Osteoblast (primary cell): ENCODE measurements around the gene C16orf78. TPM values are rescaled to one million over a fixed set of nuclear protein-coding genes. Genes with fewer than 3 reads are reported as not detected.

Source experiments
- DNase-seq: peaks from one replicate; pipeline ENCODE4 v3.0.0; 2011; ENCODE audit warnings: low spot score, mixed read lengths; ENCODE audit not compliant: insufficient read length; ENCODE audit errors: missing footprints
- H2AFZ ChIP-seq: 2 replicates; pipeline ENCODE4 v1.6.0; 2011; ENCODE audit warnings: mild to moderate bottlenecking, low read length
- H3K27ac ChIP-seq: 2 replicates; pipeline ENCODE4 v1.5.1; 2011; ENCODE audit warnings: mild to moderate bottlenecking, low read depth, low read length, moderate library complexity
- H3K27me3 ChIP-seq: 2 replicates; pipeline ENCODE4 v1.6.0; 2012; ENCODE audit warnings: mild to moderate bottlenecking, control low read depth, inconsistent platforms, low read length, moderate library complexity; ENCODE audit not compliant: insufficient read depth
- H3K36me3 ChIP-seq: 2 replicates; pipeline ENCODE4 v1.5.1; 2011; ENCODE audit warnings: mild to moderate bottlenecking, low read length, control low read depth, moderate library complexity; ENCODE audit not compliant: insufficient read depth
- H3K4me1 ChIP-seq: 2 replicates; pipeline ENCODE4 v1.5.1; 2011; ENCODE audit warnings: mild to moderate bottlenecking, low read length, control low read depth, moderate library complexity; ENCODE audit not compliant: insufficient read depth
- H3K4me2 ChIP-seq: 2 replicates; pipeline ENCODE4 v1.6.0; 2011; ENCODE audit warnings: mild to moderate bottlenecking, low read length; ENCODE audit not compliant: insufficient read depth
- H3K4me3 ChIP-seq: fragments of 200-600 bp; sonication (generic); 3 replicates; pipeline ENCODE4 v1.5.1; 2012; ENCODE audit warnings: mild to moderate bottlenecking, low read length, inconsistent platforms; ENCODE audit not compliant: insufficient read depth
- H3K79me2 ChIP-seq: 2 replicates; pipeline ENCODE4 v1.6.0; 2012; ENCODE audit warnings: mild to moderate bottlenecking, low read length, control low read depth, inconsistent platforms; ENCODE audit not compliant: insufficient read depth
- H3K9me3 ChIP-seq: 2 replicates; pipeline ENCODE4 v1.5.1; 2011; ENCODE audit warnings: low read depth, low read length, control low read depth
- H4K20me1 ChIP-seq: 2 replicates; pipeline ENCODE4 v1.6.0; 2012; ENCODE audit warnings: mild to moderate bottlenecking, low read length, control low read depth; ENCODE audit not compliant: insufficient read depth
- CTCF ChIP-seq: IDR thresholded peaks from 2 replicates; pipeline ENCODE4 v1.5.1; 2011; ENCODE audit warnings: mild to moderate bottlenecking, low read depth, low read length, moderate library complexity; ENCODE audit errors: extremely low read depth
- total RNA-seq: library from RNA; depleted of rRNA; stranded (reverse); fragments of >200 nt; gene quantifications from 2 replicates; pipeline ENCODE4 v1.2.3, GENCODE V29; 2012

Gene C16orf78
- total RNA-seq, 1 donor: not detected

GRCh38 chr16:49336581-49336980, 37.0 kb upstream of the C16orf78 start:
- Histone ChIP-seq H3K79me2 (no peaks in the 10 kb centered on the region), H3K27me3 (no peaks in the 10 kb centered on the region), H3K4me1 (no peaks in the 10 kb centered on the region), H4K20me1 (no peaks in the 10 kb centered on the region), H3K9me3 (no peaks in the 10 kb centered on the region), H3K36me3 (no peaks in the 10 kb centered on the region), H3K4me2 (no peak overlapping the region), H2AFZ (no peak overlapping the region), H3K4me3 (no peak overlapping the region), H3K27ac (no peak overlapping the region)
- peak; percentile 31 for DNase-seq
- TF ChIP-seq CTCF: no peak

- no peak overlapping the region for H3K27ac ChIP-seq
- H3K4me3 ChIP-seq: no peak overlapping the region
- H3K79me2 ChIP-seq: no peaks in the 10 kb centered on the region
- no peaks in the 10 kb centered on the region for H3K36me3 ChIP-seq
- no peak overlapping the region for H2AFZ ChIP-seq
- H4K20me1 ChIP-seq: no peaks in the 10 kb centered on the region
- H3K27me3 ChIP-seq: no peaks in the 10 kb centered on the region
- no peak for DNase-seq
- H3K4me1 ChIP-seq: no peaks in the 10 kb centered on the region
- H3K4me2 ChIP-seq: no peak overlapping the region
- no peak for TF ChIP-seq CTCF
- H3K9me3 ChIP-seq: no peaks in the 10 kb centered on the region
These were observed 35.7 kb upstream of the C16orf78 start for GRCh38 chr16:49337814-49338350.

GRCh38 chr16:49338611-49339265, 34.9 kb upstream of the C16orf78 start:
- H3K36me3 ChIP-seq: no peaks in the 10 kb centered on the region
- DNase-seq: peak; percentile 58

More at GRCh38 chr16:49338611-49339265, 34.9 kb upstream of the C16orf78 start:
- Histone ChIP-seq H3K4me2 (no peak overlapping the region), H3K9me3 (no peaks in the 10 kb centered on the region), H3K27ac (no peak overlapping the region), H3K27me3 (no peaks in the 10 kb centered on the region), H2AFZ (no peak overlapping the region), H3K4me1 (no peaks in the 10 kb centered on the region), H3K79me2 (no peaks in the 10 kb centered on the region), H4K20me1 (no peaks in the 10 kb centered on the region), H3K4me3 (no peak overlapping the region)
- TF ChIP-seq CTCF: no peak
